K562 (cell line): ENCODE data around the gene SETD5. TPM values are rescaled to one million over a fixed set of nuclear protein-coding genes. Genes with fewer than 3 reads are reported as not detected.

Source experiments
- ADNP ChIP-seq: fragments of 200-800 bp; sonication (Bioruptor generic); IDR thresholded peaks from 2 replicates; pipeline ENCODE4 v1.6.1; 2016; ENCODE audit warnings: missing genetic modification characterization, missing compliant biosample characterization
- ARID2 ChIP-seq: fragments of 450-650 bp; IDR thresholded peaks from 2 replicates; pipeline ENCODE4 v1.6.1; 2017; ENCODE audit warnings: antibody characterized with exemption, mild to moderate bottlenecking
- BACH1 ChIP-seq: fragments of 200-800 bp; sonication (Bioruptor generic); IDR thresholded peaks from 2 replicates; pipeline ENCODE4 v1.6.1; 2016; ENCODE audit warnings: missing genetic modification characterization, missing compliant biosample characterization
- BMI1 ChIP-seq: fragments of 150-350 bp; IDR thresholded peaks from 2 replicates; pipeline ENCODE4 v1.6.1; 2014; ENCODE audit warnings: low read length
- CBFA2T2 ChIP-seq: fragments of 450-650 bp; conservative IDR thresholded peaks from 2 replicates; pipeline ENCODE4 v1.6.1; 2017; ENCODE audit warnings: mild to moderate bottlenecking
- CBFA2T3 ChIP-seq: fragments of 450-650 bp; IDR thresholded peaks from 2 replicates; pipeline ENCODE4 v1.6.1; 2017
- ELF2 ChIP-seq: fragments of 250-450 bp; sonication (Bioruptor Pico); IDR thresholded peaks from 2 replicates; pipeline ENCODE4 v1.5.0; 2021; ENCODE audit warnings: mild to moderate bottlenecking
- FOXO4 ChIP-seq: fragments of 450-650 bp; formaldehyde crosslinking; IDR thresholded peaks from 2 replicates; pipeline ENCODE4 v1.4.0; 2020; ENCODE audit warnings: mild to moderate bottlenecking, moderate library complexity
- HOXB6 ChIP-seq: fragments of 250-450 bp; sonication (Bioruptor Pico); IDR thresholded peaks from 2 replicates; pipeline ENCODE4 v1.5.1; 2022; ENCODE audit warnings: mild to moderate bottlenecking, borderline replicate concordance
- ILF3 ChIP-seq: fragments of 450-650 bp; IDR thresholded peaks from 2 replicates; pipeline ENCODE4 v1.6.1; 2018; ENCODE audit warnings: antibody characterized with exemption, mild to moderate bottlenecking, moderate library complexity, borderline replicate concordance
- ILK ChIP-seq: fragments of 450-650 bp; IDR thresholded peaks from 2 replicates; pipeline ENCODE4 v1.6.1; 2016; ENCODE audit warnings: missing genetic modification characterization, low read depth, mild to moderate bottlenecking, missing compliant biosample characterization, moderate library complexity, borderline replicate concordance
- MAFG ChIP-seq: fragments of 450-650 bp; conservative IDR thresholded peaks from 2 replicates; pipeline ENCODE4 v1.6.1; 2016; ENCODE audit warnings: missing genetic modification characterization, missing compliant biosample characterization
- MIER1 ChIP-seq: fragments of 450-650 bp; IDR thresholded peaks from 2 replicates; pipeline ENCODE4 v1.6.1; 2016; ENCODE audit warnings: antibody characterized with exemption, mild to moderate bottlenecking, low read depth
- PHF21A ChIP-seq: fragments of 450-650 bp; IDR thresholded peaks from 2 replicates; pipeline ENCODE4 v1.6.1; 2017; ENCODE audit warnings: low read depth, borderline replicate concordance
- PML ChIP-seq: IDR thresholded peaks from 2 replicates; pipeline ENCODE4 v1.6.1; 2012; ENCODE audit warnings: low read length, inconsistent platforms
- POLR2B ChIP-seq: fragments of 450-650 bp; IDR thresholded peaks from 2 replicates; pipeline ENCODE4 v1.6.1; 2018; ENCODE audit warnings: low read depth; ENCODE audit not compliant: partially characterized antibody
- SFPQ ChIP-seq: fragments of 200-400 bp; formaldehyde crosslinking; IDR thresholded peaks from 2 replicates; pipeline ENCODE4 v1.6.1; 2017; ENCODE audit warnings: mild to moderate bottlenecking, low read depth, low read length, moderate library complexity
- SMARCC2 ChIP-seq: fragments of 450-650 bp; IDR thresholded peaks from 2 replicates; pipeline ENCODE4 v1.6.1; 2017; ENCODE audit warnings: antibody characterized with exemption, moderate library complexity, mild to moderate bottlenecking, low read depth
- TRIM24 ChIP-seq, 2 experiments: fragments of 450-650 bp; IDR thresholded peaks; 2 replicates each; pipeline ENCODE4 v1.6.1; 2016
- UBTF ChIP-seq, 2 experiments: IDR thresholded peaks; 2 replicates each; pipeline ENCODE4 v1.6.1; 2012; ENCODE audit warnings: improper control_type of control experiment in 2 of 2, low read depth in 2 of 2, low read length in 2 of 2, borderline replicate concordance in 1 of 2
- YBX1 ChIP-seq: fragments of 450-650 bp; IDR thresholded peaks from 2 replicates; pipeline ENCODE4 v1.7.1; 2016; ENCODE audit warnings: mild to moderate bottlenecking
- ZBTB17 ChIP-seq: fragments of 450-650 bp; formaldehyde crosslinking; IDR thresholded peaks from 2 replicates; pipeline ENCODE4 v1.4.0; 2020; ENCODE audit warnings: mild to moderate bottlenecking
- ZNF224 ChIP-seq: sonication (generic); formaldehyde crosslinking; IDR thresholded peaks from 2 replicates; pipeline ENCODE4 v1.8.0; 2022; ENCODE audit warnings: mild to moderate bottlenecking, missing genetic modification reagents
- ZNF316 ChIP-seq: fragments of 450-650 bp; IDR thresholded peaks from 2 replicates; pipeline ENCODE4 v1.6.1; 2016
- ZNF445 ChIP-seq: fragments of 250-450 bp; sonication (Bioruptor Pico); IDR thresholded peaks from 2 replicates; pipeline ENCODE4 v1.4.0; 2020; ENCODE audit warnings: low read depth, mild to moderate bottlenecking, moderate library complexity
- ZNF79 ChIP-seq: fragments of 250-450 bp; sonication (Bioruptor Pico); IDR thresholded peaks from 2 replicates; pipeline ENCODE4 v1.4.0; 2020; ENCODE audit warnings: low read depth, mild to moderate bottlenecking, moderate library complexity
- polyA plus RNA-seq, 8 experiments: library from polyadenylated mRNA; depleted of rRNA in 4 of 8; stranded (reverse) in 5 of 8; unstranded in 3 of 8; fragments of >200 nt; fragmentation: Nextera tagmentation in 2 of 8; fragmentation: Illumina TruSeq in 1 of 8; extraction: Ambion mirVana in 2 of 8; extraction: Trizol in 1 of 8; gene quantifications; 2 replicates each; pipeline versions ENCODE4 v1.2.1 to v1.2.3, GENCODE V29; 2011 to 2014; ENCODE audit warnings: inconsistent platforms in 1 of 8, missing spikeins in 1 of 8
- total RNA-seq, 7 experiments: library from RNA; depleted of rRNA in 6 of 7; stranded (reverse); fragments of >200 nt in 6 of 7; fragmentation: Illumina TruSeq in 2 of 7; extraction: Trizol in 2 of 7; gene quantifications; 2 replicates each; pipeline versions ENCODE4 v1.2.1 to v1.2.3, GENCODE V29; 2011 to 2021; ENCODE audit warnings: low replicate concordance in 1 of 7

Gene SETD5
- total and polyA plus RNA-seq, 9 of the 15 experiments (the other 6 are each of a cell fraction or from before 2014, with no cell fraction given), result 20.8 to 135 (median 87.2) TPM

GRCh38 chr3:9469986-9470385 is 72.6 kb downstream of the SETD5 start (continued):
- TF ChIP-seq UBTF (IDR thresholded peaks at IDR 0.05; ENCODE audit: borderline replicate concordance in 1 of 2, low read depth in 2 of 2, low read length in 2 of 2) (no peak), TRIM24 (IDR thresholded peaks at IDR 0.05) (no peak), MAFG (tag) (peak; percentile 54), ELF2 (CRISPR knock-in tag) (no peak), ZNF316 (peak; percentile 42; the same call in 1 of the 2 replicates), SFPQ (no peak), YBX1 (no peak), ZNF79 (CRISPR knock-in tag) (no peak), CBFA2T3 (peak; percentile 43), ZBTB17 (CRISPR knock-in tag) (no peak), PHF21A (no peak), ILF3 (no peak), ZNF224 (CRISPR knock-in tag) (no peak), CBFA2T2 (no peak), ILK (tag) (no peak), POLR2B (no peak), SMARCC2 (no peak), ZNF445 (no peak), FOXO4 (CRISPR knock-in tag) (no peak), BACH1 (tag) (no peak), MIER1 (no peak), ARID2 (no peak), BMI1 (no peak), ADNP (tag) (no peak), PML (no peak), HOXB6 (CRISPR knock-in tag) (no peak)
